Measurements from ENCODE around the gene CKLF. TPM values are rescaled to one million over a fixed set of nuclear protein-coding genes. Genes with fewer than 3 reads are reported as not detected.
"Not testable (repeated sequence)": the region's sequence is repeated elsewhere in the genome, so short reads cannot be mapped to it uniquely, and the experiment has no call there.

Gene CKLF
- total RNA-seq, 1 donor from 2014 or later: 14.7 TPM

GRCh38 chr16:66605177-66605978 lies 53.0 kb downstream of the CKLF start:
- intact Hi-C loops (cut with DNase I): loop anchor here (2.0 to 5.0 kb wide), 3 partner anchors 53 to 262 kb away; partner anchors contain the start of gene CKLF
- ATAC-seq (peak; percentile 58), DNase-seq (ENCODE audit: missing footprints) (peak; percentile 88)

GRCh38 chr16:66605979-66606751 lies 53.8 kb downstream of the CKLF start:
- ATAC-seq (no peak), DNase-seq (ENCODE audit: missing footprints) (no peak)
- intact Hi-C loops (cut with DNase I): loop anchor here (2.0 to 5.0 kb wide), 3 partner anchors 53 to 261 kb away; partner anchors contain the start of gene CKLF

GRCh38 chr16:66608241-66609138 lies 56.1 kb downstream of the CKLF start:
- ATAC-seq (peak; percentile 52), DNase-seq (ENCODE audit: missing footprints) (peak; percentile 92)
- intact Hi-C loops (cut with DNase I): loop anchor here (5.0 kb wide), 2 partner anchors 201 to 259 kb away; no protein-coding TSS in a partner anchor

- DNase-seq (ENCODE audit: missing footprints) (no peak), ATAC-seq (no peak)
- intact Hi-C loops (cut with DNase I): loop anchor here (5.0 kb wide), 2 partner anchors 202 to 258 kb away; no protein-coding TSS in a partner anchor
Observed at GRCh38 chr16:66609139-66609510, 56.7 kb downstream of the CKLF start.

- intact Hi-C loops (cut with DNase I): no loop called here
- ATAC-seq (no peak), DNase-seq (ENCODE audit: missing footprints) (no peak)
Observed at GRCh38 chr16:66610111-66610820, 57.9 kb downstream of the CKLF start.

- DNase-seq (ENCODE audit: missing footprints); ATAC-seq; intact Hi-C loops (cut with DNase I): not testable (repeated sequence)
Observed at GRCh38 chr16:66611911-66612310, 59.5 kb downstream of the CKLF start.

GRCh38 chr16:66612422-66612821 lies 60.0 kb downstream of the CKLF start:
- intact Hi-C loops (cut with DNase I): no loop called here
- ATAC-seq (no peak), DNase-seq (ENCODE audit: missing footprints) (no peak)

- intact Hi-C loops (cut with DNase I): no loop called here
- ATAC-seq (no peak), DNase-seq (ENCODE audit: missing footprints) (no peak)
Observed at GRCh38 chr16:66614161-66614802, 61.9 kb downstream of the CKLF start.

Other genes with a start within 250 kb of the CKLF start
- 58.4 TPM for gene CDH5, start 185.9 kb upstream of the CKLF start, total RNA-seq
- gene BEAN1, start 125.3 kb upstream of the CKLF start, total RNA-seq: 2.4 TPM
- gene TK2, start 2.5 kb upstream of the CKLF start, total RNA-seq: 18.6 TPM
- gene CMTM1, start 13.9 kb downstream of the CKLF start, total RNA-seq: 0.92 TPM
- 0.35 TPM for gene CMTM2, start 26.9 kb downstream of the CKLF start, total RNA-seq
- 11.8 TPM for gene CMTM3, start 52.1 kb downstream of the CKLF start, total RNA-seq
- 10.9 TPM for gene CMTM4, start 144.2 kb downstream of the CKLF start, total RNA-seq
- gene DYNC1LI2, start 199.0 kb downstream of the CKLF start, total RNA-seq: 76.6 TPM
- not detected for gene TERB1, start 249.0 kb downstream of the CKLF start, total RNA-seq